ENCODE measurements around the gene ZNF512B.
"Not testable (repeated sequence)": the region's sequence is repeated elsewhere in the genome, so short reads cannot be mapped to it uniquely, and the experiment has no call there.

ZNF512B gene

GRCh38 chr20:63931735-63932134 lies 38.0 kb downstream of the ZNF512B start:
- no peak overlapping the region for H3K4me3 ChIP-seq (ENCODE audit: low read depth in 1 of 2, low read length in 2 of 2)
- no peaks in the 10 kb centered on the region for H3K4me1 ChIP-seq (ENCODE audit: control insufficient read depth in 1 of 2, insufficient read depth in 2 of 2, low read length in 2 of 2)
- no peaks in the 10 kb centered on the region for H3K27me3 ChIP-seq (ENCODE audit: control insufficient read depth in 1 of 2, insufficient read depth in 2 of 2, low read length in 2 of 2)
- no peaks in the 10 kb centered on the region for H3K9me3 ChIP-seq (ENCODE audit: control insufficient read depth in 1 of 2, low read length in 2 of 2)
- peaks cover 64 to 76% of the 10 kb centered on the region in 2 donors for H3K36me3 ChIP-seq (ENCODE audit: control insufficient read depth in 1 of 2, insufficient read depth in 2 of 2, low read length in 2 of 2)
- no peak overlapping the region for H3K27ac ChIP-seq (ENCODE audit: low read depth, low read length)
- no peak overlapping the region for H3K9ac ChIP-seq (ENCODE audit: low read depth in 1 of 2, low read length in 2 of 2)

DNA sequence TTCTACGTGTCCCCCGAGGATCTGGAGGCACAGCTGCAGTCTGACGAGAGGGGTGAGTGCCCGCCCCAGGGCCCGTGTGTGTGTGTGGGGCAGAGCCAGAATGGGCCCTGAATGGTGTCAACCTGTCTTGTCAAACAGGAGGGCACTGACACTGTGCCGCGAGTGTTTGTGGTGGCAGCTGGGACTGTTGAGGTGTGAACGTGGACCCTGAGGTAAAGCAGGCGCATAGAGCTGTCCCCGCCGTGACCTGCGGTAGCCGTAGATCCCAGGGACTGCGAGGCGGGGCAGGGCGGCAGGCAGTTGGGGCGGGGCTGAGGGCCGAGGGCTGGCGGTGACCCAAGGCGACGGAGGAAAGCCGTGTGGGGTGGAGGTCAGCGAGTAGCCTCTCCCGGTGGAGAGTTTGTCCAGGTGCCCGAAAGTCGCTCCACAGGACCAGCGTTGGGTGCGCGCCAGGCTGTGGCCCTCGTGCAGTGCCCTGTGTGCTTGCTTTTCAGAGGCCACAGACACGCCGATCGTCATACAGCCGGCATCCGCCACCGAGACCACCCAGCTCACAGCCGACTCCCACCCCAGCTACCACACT lies 38.7 kb downstream of the ZNF512B start:
- H3K4me1 ChIP-seq (ENCODE audit: control insufficient read depth in 1 of 2, insufficient read depth in 2 of 2, low read length in 2 of 2) = no peaks in the 10 kb centered on the region
- H3K36me3 ChIP-seq (ENCODE audit: control insufficient read depth in 1 of 2, insufficient read depth in 2 of 2, low read length in 2 of 2) = peaks cover 67 to 77% of the 10 kb centered on the region in 2 donors
- no peak overlapping the region for H3K4me3 ChIP-seq (ENCODE audit: low read depth in 1 of 2, low read length in 2 of 2)
- no peak overlapping the region for H3K9ac ChIP-seq (ENCODE audit: low read depth in 1 of 2, low read length in 2 of 2)
- H3K9me3 ChIP-seq (ENCODE audit: control insufficient read depth in 1 of 2, low read length in 2 of 2) = no peaks in the 10 kb centered on the region
- no peaks in the 10 kb centered on the region for H3K27me3 ChIP-seq (ENCODE audit: control insufficient read depth in 1 of 2, insufficient read depth in 2 of 2, low read length in 2 of 2)
- no peak overlapping the region for H3K27ac ChIP-seq (ENCODE audit: low read depth, low read length)

- not testable (repeated sequence) for H3K4me1 ChIP-seq (ENCODE audit: control insufficient read depth in 1 of 2, insufficient read depth in 2 of 2, low read length in 2 of 2); H3K27ac ChIP-seq (ENCODE audit: low read depth, low read length); H3K9ac ChIP-seq (ENCODE audit: low read depth in 1 of 2, low read length in 2 of 2); H3K27me3 ChIP-seq (ENCODE audit: control insufficient read depth in 1 of 2, insufficient read depth in 2 of 2, low read length in 2 of 2); H3K9me3 ChIP-seq (ENCODE audit: control insufficient read depth in 1 of 2, low read length in 2 of 2); H3K4me3 ChIP-seq (ENCODE audit: low read depth in 1 of 2, low read length in 2 of 2)
- H3K36me3 ChIP-seq (ENCODE audit: control insufficient read depth in 1 of 2, insufficient read depth in 2 of 2, low read length in 2 of 2) = peaks cover 52 to 61% of the 10 kb centered on the region in 2 donors
Observed at GRCh38 chr20:63929473-63929883, 40.3 kb downstream of the ZNF512B start.

DNA sequence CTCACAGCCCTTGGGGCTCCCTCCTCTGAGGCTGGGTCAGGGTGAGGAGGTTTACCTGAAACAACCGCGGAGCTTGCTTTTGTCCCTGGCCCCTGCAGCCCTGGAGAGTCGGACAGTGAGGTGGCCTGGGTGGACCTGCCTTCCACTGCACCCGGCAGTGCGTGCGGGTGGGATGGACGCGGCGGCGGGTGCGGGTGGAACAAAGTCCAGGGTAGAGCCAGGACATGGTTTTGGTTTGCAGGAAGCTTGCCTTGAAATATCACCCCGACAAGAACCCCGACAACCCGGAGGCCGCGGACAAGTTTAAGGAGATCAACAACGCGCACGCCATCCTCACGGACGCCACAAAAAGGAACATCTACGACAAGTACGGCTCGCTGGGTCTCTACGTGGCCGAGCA lies 40.7 kb downstream of the ZNF512B start:
- H3K27ac ChIP-seq (ENCODE audit: low read depth, low read length) = no peak overlapping the region
- H3K4me1 ChIP-seq (ENCODE audit: control insufficient read depth in 1 of 2, insufficient read depth in 2 of 2, low read length in 2 of 2) = no peaks in the 10 kb centered on the region
- peaks cover 52 to 61% of the 10 kb centered on the region in 2 donors for H3K36me3 ChIP-seq (ENCODE audit: control insufficient read depth in 1 of 2, insufficient read depth in 2 of 2, low read length in 2 of 2)
- H3K4me3 ChIP-seq (ENCODE audit: low read depth in 1 of 2, low read length in 2 of 2) = no peak overlapping the region
- no peak overlapping the region for H3K9ac ChIP-seq (ENCODE audit: low read depth in 1 of 2, low read length in 2 of 2)
- H3K9me3 ChIP-seq (ENCODE audit: control insufficient read depth in 1 of 2, low read length in 2 of 2) = no peaks in the 10 kb centered on the region
- H3K27me3 ChIP-seq (ENCODE audit: control insufficient read depth in 1 of 2, insufficient read depth in 2 of 2, low read length in 2 of 2) = no peaks in the 10 kb centered on the region

DNA sequence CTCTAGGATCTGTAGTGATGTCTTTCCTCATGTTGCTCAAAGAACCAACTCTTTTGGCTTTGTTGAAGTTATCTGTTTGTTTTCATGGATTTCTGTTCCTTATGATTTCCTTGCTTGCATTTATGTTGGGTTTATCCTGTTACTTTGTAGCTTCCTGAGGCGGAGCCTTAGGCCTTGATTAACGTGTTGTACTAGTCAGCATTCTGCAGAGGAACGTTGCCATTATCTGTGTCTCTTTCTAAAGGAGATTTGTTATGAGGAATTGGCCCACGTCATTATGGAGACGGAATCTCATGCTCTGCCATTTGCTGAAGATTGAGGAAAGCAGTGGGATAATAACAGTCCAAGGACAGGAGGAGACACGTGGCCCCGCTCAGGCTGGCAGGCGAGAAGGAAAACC lies 43.4 kb downstream of the ZNF512B start:
- no peak overlapping the region for H3K4me3 ChIP-seq (ENCODE audit: low read depth in 1 of 2, low read length in 2 of 2)
- no peak overlapping the region for H3K9ac ChIP-seq (ENCODE audit: low read depth in 1 of 2, low read length in 2 of 2)
- H3K27me3 ChIP-seq (ENCODE audit: control insufficient read depth in 1 of 2, insufficient read depth in 2 of 2, low read length in 2 of 2) = no peaks in the 10 kb centered on the region
- no peaks in the 10 kb centered on the region for H3K4me1 ChIP-seq (ENCODE audit: control insufficient read depth in 1 of 2, insufficient read depth in 2 of 2, low read length in 2 of 2)
- peaks cover 35 to 42% of the 10 kb centered on the region in 2 donors for H3K36me3 ChIP-seq (ENCODE audit: control insufficient read depth in 1 of 2, insufficient read depth in 2 of 2, low read length in 2 of 2)
- no peak overlapping the region for H3K27ac ChIP-seq (ENCODE audit: low read depth, low read length)
- H3K9me3 ChIP-seq (ENCODE audit: control insufficient read depth in 1 of 2, low read length in 2 of 2) = no peaks in the 10 kb centered on the region

DNA sequence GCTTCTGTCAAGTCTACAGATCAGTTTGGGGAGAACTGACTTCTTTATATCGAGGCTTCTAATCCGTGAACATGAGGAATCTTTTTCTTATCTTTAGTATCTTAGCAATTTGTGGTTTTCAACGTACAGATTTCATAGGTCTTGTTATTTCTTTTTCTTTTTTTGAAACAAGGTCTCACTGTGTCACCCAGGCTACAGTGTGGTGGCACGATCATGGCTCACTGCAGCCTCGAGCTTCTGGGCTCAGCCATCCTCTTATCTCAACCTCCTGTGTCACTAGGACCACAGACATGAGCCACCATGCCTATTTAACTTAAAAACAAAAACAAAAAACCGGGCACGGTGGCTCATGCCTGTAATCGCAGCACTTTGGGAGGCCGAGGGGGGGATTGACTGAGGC lies 45.5 kb downstream of the ZNF512B start:
- Histone ChIP-seq H3K4me3 (ENCODE audit: low read depth in 1 of 2, low read length in 2 of 2) (no peak overlapping the region), H3K27me3 (ENCODE audit: control insufficient read depth in 1 of 2, insufficient read depth in 2 of 2, low read length in 2 of 2) (no peaks in the 10 kb centered on the region), H3K36me3 (ENCODE audit: control insufficient read depth in 1 of 2, insufficient read depth in 2 of 2, low read length in 2 of 2) (peaks cover 19 to 29% of the 10 kb centered on the region in 2 donors), H3K9me3 (ENCODE audit: control insufficient read depth in 1 of 2, low read length in 2 of 2) (no peaks in the 10 kb centered on the region), H3K9ac (ENCODE audit: low read depth in 1 of 2, low read length in 2 of 2) (no peak overlapping the region), H3K4me1 (ENCODE audit: control insufficient read depth in 1 of 2, insufficient read depth in 2 of 2, low read length in 2 of 2) (no peaks in the 10 kb centered on the region), H3K27ac (ENCODE audit: low read depth, low read length) (no peak overlapping the region)

DNA sequence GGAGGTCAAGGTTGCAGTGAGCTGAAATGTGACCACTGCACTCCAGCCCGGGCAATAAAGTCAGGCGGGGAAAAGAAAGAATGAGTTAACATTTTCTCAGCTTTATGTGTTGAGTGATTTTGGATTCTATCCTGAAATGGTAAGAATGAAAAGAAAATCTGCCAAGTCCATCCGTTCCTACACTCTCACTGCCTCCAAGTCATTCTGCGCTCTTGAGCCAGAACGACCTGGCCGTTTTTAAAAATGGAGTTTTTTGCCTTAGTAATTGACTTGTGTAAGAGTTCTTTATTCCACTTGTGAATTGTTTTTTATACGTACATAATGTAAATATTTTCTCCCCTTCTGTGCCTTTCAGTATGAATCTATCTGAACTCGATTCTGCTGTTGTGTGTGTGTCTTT lies 46.1 kb downstream of the ZNF512B start:
- Histone ChIP-seq H3K27me3 (ENCODE audit: control insufficient read depth in 1 of 2, insufficient read depth in 2 of 2, low read length in 2 of 2) (no peaks in the 10 kb centered on the region), H3K9me3 (ENCODE audit: control insufficient read depth in 1 of 2, low read length in 2 of 2) (no peaks in the 10 kb centered on the region), H3K4me1 (ENCODE audit: control insufficient read depth in 1 of 2, insufficient read depth in 2 of 2, low read length in 2 of 2) (no peaks in the 10 kb centered on the region), H3K4me3 (ENCODE audit: low read depth in 1 of 2, low read length in 2 of 2) (no peak overlapping the region), H3K36me3 (ENCODE audit: control insufficient read depth in 1 of 2, insufficient read depth in 2 of 2, low read length in 2 of 2) (peaks cover 17 to 25% of the 10 kb centered on the region in 2 donors), H3K27ac (ENCODE audit: low read depth, low read length) (no peak overlapping the region), H3K9ac (ENCODE audit: low read depth in 1 of 2, low read length in 2 of 2) (no peak overlapping the region)

GRCh38 chr20:63920226-63920625 lies 49.5 kb downstream of the ZNF512B start:
- no peaks in the 10 kb centered on the region for H3K27me3 ChIP-seq (ENCODE audit: control insufficient read depth in 1 of 2, insufficient read depth in 2 of 2, low read length in 2 of 2)
- no peak overlapping the region for H3K9ac ChIP-seq (ENCODE audit: low read depth in 1 of 2, low read length in 2 of 2)
- peaks cover 9 to 19% of the 10 kb centered on the region in 2 donors for H3K36me3 ChIP-seq (ENCODE audit: control insufficient read depth in 1 of 2, insufficient read depth in 2 of 2, low read length in 2 of 2)
- H3K27ac ChIP-seq (ENCODE audit: low read depth, low read length) = no peak overlapping the region
- H3K9me3 ChIP-seq (ENCODE audit: control insufficient read depth in 1 of 2, low read length in 2 of 2) = no peaks in the 10 kb centered on the region
- H3K4me1 ChIP-seq (ENCODE audit: control insufficient read depth in 1 of 2, insufficient read depth in 2 of 2, low read length in 2 of 2) = no peaks in the 10 kb centered on the region
- no peak overlapping the region for H3K4me3 ChIP-seq (ENCODE audit: low read depth in 1 of 2, low read length in 2 of 2)

- no peak overlapping the region for H3K27ac ChIP-seq (ENCODE audit: low read depth, low read length)
- H3K4me3 ChIP-seq (ENCODE audit: low read depth in 1 of 2, low read length in 2 of 2) = no peak overlapping the region
- H3K9me3 ChIP-seq (ENCODE audit: control insufficient read depth in 1 of 2, low read length in 2 of 2) = no peaks in the 10 kb centered on the region
- no peak overlapping the region for H3K9ac ChIP-seq (ENCODE audit: low read depth in 1 of 2, low read length in 2 of 2)
- peaks cover 9 to 23% of the 10 kb centered on the region in 2 donors for H3K36me3 ChIP-seq (ENCODE audit: control insufficient read depth in 1 of 2, insufficient read depth in 2 of 2, low read length in 2 of 2)
- H3K4me1 ChIP-seq (ENCODE audit: control insufficient read depth in 1 of 2, insufficient read depth in 2 of 2, low read length in 2 of 2) = no peaks in the 10 kb centered on the region
- H3K27me3 ChIP-seq (ENCODE audit: control insufficient read depth in 1 of 2, insufficient read depth in 2 of 2, low read length in 2 of 2) = no peaks in the 10 kb centered on the region
Observed at GRCh38 chr20:63919130-63919529, 50.6 kb downstream of the ZNF512B start.

DNA sequence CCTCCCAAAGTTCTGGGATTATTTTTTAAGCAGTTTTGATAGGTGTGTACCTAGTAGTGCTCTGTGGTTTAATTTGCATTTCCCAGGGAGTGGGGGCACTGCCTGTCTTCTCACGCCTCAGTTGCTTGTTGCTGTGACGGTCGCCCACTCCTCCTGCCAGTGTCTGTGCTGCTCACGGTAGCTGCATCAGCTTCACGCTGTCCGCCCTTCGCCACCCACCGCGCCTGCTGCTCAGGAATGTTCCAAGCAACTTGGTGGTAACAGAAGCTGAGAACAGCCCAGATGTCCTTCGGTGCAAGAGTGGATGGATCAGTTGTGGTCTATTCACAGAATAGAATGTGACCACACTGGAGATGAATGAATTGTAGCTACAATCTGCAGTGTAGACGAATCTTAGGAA lies 51.9 kb downstream of the ZNF512B start:
- H3K4me3 ChIP-seq (ENCODE audit: low read depth in 1 of 2, low read length in 2 of 2) = no peak overlapping the region
- H3K27ac ChIP-seq (ENCODE audit: low read depth, low read length) = no peak overlapping the region
- H3K9ac ChIP-seq (ENCODE audit: low read depth in 1 of 2, low read length in 2 of 2) = no peak overlapping the region
- no peaks in the 10 kb centered on the region for H3K27me3 ChIP-seq (ENCODE audit: control insufficient read depth in 1 of 2, insufficient read depth in 2 of 2, low read length in 2 of 2)
- H3K36me3 ChIP-seq (ENCODE audit: control insufficient read depth in 1 of 2, insufficient read depth in 2 of 2, low read length in 2 of 2) = peaks cover 9 to 27% of the 10 kb centered on the region in 2 donors
- peaks cover 3 to 5% of the 10 kb centered on the region in 2 donors for H3K4me1 ChIP-seq (ENCODE audit: control insufficient read depth in 1 of 2, insufficient read depth in 2 of 2, low read length in 2 of 2)
- no peaks in the 10 kb centered on the region for H3K9me3 ChIP-seq (ENCODE audit: control insufficient read depth in 1 of 2, low read length in 2 of 2)
